Mesenchymal stem cell (in vitro differentiated cells and primary cell): ENCODE data around the gene LRRC39.

Source experiments
- DNase-seq: peaks from one replicate; pipeline ENCODE4 v3.0.0-alpha.2; 2013
- H2AFZ ChIP-seq: one replicate; pipeline ENCODE4 v1.6.1; 2013; ENCODE audit warnings: low read depth, mild to moderate bottlenecking, control low read depth, inconsistent platforms, low read length, moderate library complexity
- H2AK5ac ChIP-seq: 2 replicates; pipeline ENCODE4 v1.6.1; 2013; ENCODE audit warnings: low read length, moderate library complexity, mild to moderate bottlenecking, inconsistent platforms; ENCODE audit not compliant: severe bottlenecking
- H2BK120ac ChIP-seq: one replicate; pipeline ENCODE4 v1.6.1; 2013; ENCODE audit warnings: low read depth, mild to moderate bottlenecking, inconsistent platforms, low read length, moderate library complexity
- H2BK12ac ChIP-seq, 2 experiments: one replicate each; pipeline ENCODE4 v1.6.1; 2013; ENCODE audit warnings: inconsistent platforms in 2 of 2, low read length in 2 of 2, mild to moderate bottlenecking in 2 of 2, moderate library complexity in 2 of 2, control low read depth in 1 of 2
- H2BK15ac ChIP-seq: one replicate; pipeline ENCODE4 v1.6.1; 2013; ENCODE audit warnings: mild to moderate bottlenecking, low read depth, inconsistent platforms; ENCODE audit not compliant: poor library complexity, severe bottlenecking
- H2BK5ac ChIP-seq: 2 replicates; pipeline ENCODE4 v1.6.1; 2013; ENCODE audit warnings: low read depth, mild to moderate bottlenecking, low read length, control low read depth, inconsistent platforms; ENCODE audit not compliant: poor library complexity, severe bottlenecking
- H3K14ac ChIP-seq, 2 experiments: one replicate each; pipeline ENCODE4 v1.6.1; 2013; ENCODE audit warnings: inconsistent platforms in 2 of 2, low read length in 2 of 2, control low read depth in 1 of 2, mild to moderate bottlenecking in 1 of 2, moderate library complexity in 1 of 2
- H3K18ac ChIP-seq, 2 experiments: one replicate each; pipeline ENCODE4 v1.6.1; 2013; ENCODE audit warnings: inconsistent platforms in 2 of 2, low read length in 2 of 2, control low read depth in 1 of 2, low read depth in 1 of 2, mild to moderate bottlenecking in 1 of 2
- H3K23ac ChIP-seq, 2 experiments: one replicate each; pipeline ENCODE4 v1.6.1; 2013; ENCODE audit warnings: inconsistent platforms in 2 of 2, low read length in 2 of 2, mild to moderate bottlenecking in 2 of 2, moderate library complexity in 2 of 2, control low read depth in 1 of 2
- H3K27ac ChIP-seq: 2 replicates; pipeline ENCODE4 v1.5.1; 2013; ENCODE audit warnings: mild to moderate bottlenecking, moderate library complexity, low read length, control low read depth, inconsistent platforms; ENCODE audit not compliant: poor library complexity, severe bottlenecking
- H3K27me3 ChIP-seq, 2 experiments: 2 replicates each; pipeline versions ENCODE4 v1.6.1 to v1.7.0; 2013; ENCODE audit warnings: low read length in 2 of 2, mild to moderate bottlenecking in 2 of 2, moderate library complexity in 2 of 2, control low read depth in 1 of 2, inconsistent platforms in 1 of 2; ENCODE audit not compliant: control insufficient read depth in 1 of 2, insufficient read depth in 1 of 2
- H3K36me3 ChIP-seq, 2 experiments: 2 replicates each; pipeline versions ENCODE4 v1.6.1 to v1.7.0; 2013; ENCODE audit warnings: low read length in 2 of 2, control low read depth in 1 of 2, inconsistent platforms in 1 of 2, low read depth in 1 of 2, mild to moderate bottlenecking in 1 of 2; ENCODE audit not compliant: insufficient read depth in 2 of 2, control insufficient read depth in 1 of 2
- H3K4ac ChIP-seq, 2 experiments: one replicate each; pipeline ENCODE4 v1.6.1; 2013; ENCODE audit warnings: inconsistent platforms in 2 of 2, low read length in 2 of 2, mild to moderate bottlenecking in 2 of 2, moderate library complexity in 2 of 2, control low read depth in 1 of 2, low read depth in 1 of 2
- H3K4me1 ChIP-seq: 2 replicates; pipeline ENCODE4 v1.6.1; 2013; ENCODE audit warnings: low read depth, low read length, control low read depth; ENCODE audit not compliant: control insufficient read depth, insufficient read depth
- H3K4me2 ChIP-seq: 2 replicates; pipeline ENCODE4 v1.6.1; 2013; ENCODE audit warnings: low read length, mild to moderate bottlenecking, inconsistent platforms; ENCODE audit not compliant: poor library complexity, severe bottlenecking
- H3K4me3 ChIP-seq, 2 experiments: 2 replicates each; pipeline versions ENCODE4 v1.5.1 to v1.7.0; 2013; ENCODE audit warnings: low read length in 2 of 2, mild to moderate bottlenecking in 2 of 2, control low read depth in 1 of 2, low read depth in 1 of 2; ENCODE audit not compliant: insufficient read depth in 1 of 2
- H3K79me1 ChIP-seq: replicated peaks from 2 replicates; pipeline ENCODE4 v1.6.1; 2013; ENCODE audit warnings: mild to moderate bottlenecking, control low read depth, low read length, inconsistent platforms; ENCODE audit not compliant: poor library complexity, severe bottlenecking
- H3K9ac ChIP-seq: 2 replicates; pipeline ENCODE4 v1.7.0; 2013; ENCODE audit warnings: mild to moderate bottlenecking, low read length, moderate library complexity
- H3K9me3 ChIP-seq: 2 replicates; pipeline ENCODE4 v1.7.0; 2013; ENCODE audit warnings: mild to moderate bottlenecking, low read length; ENCODE audit not compliant: control insufficient read depth
- H4K8ac ChIP-seq: one replicate; pipeline ENCODE4 v1.6.1; 2013; ENCODE audit warnings: inconsistent platforms, mild to moderate bottlenecking, low read length, moderate library complexity
- H4K91ac ChIP-seq: one replicate; pipeline ENCODE4 v1.6.1; 2013; ENCODE audit warnings: mild to moderate bottlenecking, low read length, inconsistent platforms
- WGBS: methylation state at CpG from one replicate; pipeline ENCODE4 v1.1.7; 2013; ENCODE audit warnings: mixed read lengths; 5-methylcytosine and 5-hydroxymethylcytosine counted together

LRRC39 gene

GRCh38 chr1:100147875-100148274, 30.2 kb downstream of the LRRC39 start:
- Histone ChIP-seq H3K4me2 (no peak overlapping the region), H3K4me1 (no peaks in the 10 kb centered on the region), H2BK12ac (no peak overlapping the region), H3K4me3 (no peak overlapping the region), H3K9me3 (no peaks in the 10 kb centered on the region), H4K8ac (no peak overlapping the region), H3K14ac (no peak overlapping the region), H3K27me3 (no peaks in the 10 kb centered on the region), H2BK15ac (no peak overlapping the region), H4K91ac (no peak overlapping the region), H3K27ac (no peak overlapping the region), H2BK120ac (no peak overlapping the region), H3K36me3 (peaks cover 7 to 76% of the 10 kb centered on the region in 2 experiments), H2AFZ (no peak overlapping the region), H2BK5ac (no peak overlapping the region), H2AK5ac (no peak overlapping the region), H3K79me1 (no peaks in the 10 kb centered on the region), H3K23ac (no peak overlapping the region), H3K4ac (no peak overlapping the region), H3K9ac (no peak overlapping the region), H3K18ac (no peak overlapping the region)
- 96% methylated on average over 4 of the region's 4 CpGs for WGBS
- no peak for DNase-seq

- WGBS = no CpG with 5 or more reads among the region's 1 CpG
- Histone ChIP-seq H2BK120ac (no peak overlapping the region), H3K9me3 (no peaks in the 10 kb centered on the region), H3K18ac (no peak overlapping the region), H2AK5ac (no peak overlapping the region), H3K4me2 (no peak overlapping the region), H2BK12ac (no peak overlapping the region), H3K27ac (no peak overlapping the region), H3K4me3 (no peak overlapping the region), H3K27me3 (no peaks in the 10 kb centered on the region), H2BK5ac (no peak overlapping the region), H3K9ac (no peak overlapping the region), H3K14ac (no peak overlapping the region), H3K36me3 (peaks cover 7 to 85% of the 10 kb centered on the region in 2 experiments), H2BK15ac (no peak overlapping the region), H4K91ac (no peak overlapping the region), H2AFZ (no peak overlapping the region), H4K8ac (no peak overlapping the region), H3K4ac (no peak overlapping the region), H3K79me1 (peaks cover 3% of the 10 kb centered on the region), H3K23ac (no peak overlapping the region), H3K4me1 (no peaks in the 10 kb centered on the region)
- DNase-seq = no peak
Observed at GRCh38 chr1:100146958-100147357, 31.1 kb downstream of the LRRC39 start.

DNA sequence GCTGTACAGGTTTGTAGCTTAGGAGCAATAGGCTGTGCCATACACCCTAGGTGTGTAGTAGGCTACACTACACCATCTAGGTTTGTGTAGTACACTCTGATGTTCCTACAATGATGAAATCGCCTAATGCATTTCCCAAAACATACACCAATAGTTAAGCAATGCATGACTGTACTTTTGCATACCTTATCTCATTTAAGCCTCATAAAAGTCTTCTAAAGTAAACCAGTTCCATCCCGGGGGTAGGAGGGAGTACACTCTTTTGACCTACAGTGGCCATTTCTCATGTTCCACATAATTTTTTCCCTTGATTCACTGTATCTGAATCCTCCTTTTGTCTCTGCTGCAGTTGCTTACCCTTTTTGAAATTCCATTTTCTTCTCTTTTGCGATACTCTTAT, 32.9 kb downstream of the LRRC39 start:
- H3K27ac ChIP-seq = no peak overlapping the region
- DNase-seq = no peak
- no peak overlapping the region for H3K9ac ChIP-seq
- H3K4me1 ChIP-seq = no peaks in the 10 kb centered on the region
- H3K4me3 ChIP-seq = no peak overlapping the region
- no peak overlapping the region for H2BK120ac ChIP-seq
- no peak overlapping the region for H4K8ac ChIP-seq
- no peak overlapping the region for H3K14ac ChIP-seq
- no peak overlapping the region for H3K18ac ChIP-seq
- WGBS = 95% methylated on average over 3 of the region's 3 CpGs
- H3K36me3 ChIP-seq = peaks cover 12 to 92% of the 10 kb centered on the region in 2 experiments
- no peak overlapping the region for H2BK5ac ChIP-seq
- peaks cover 3% of the 10 kb centered on the region for H3K79me1 ChIP-seq
- no peak overlapping the region for H2AFZ ChIP-seq
- H4K91ac ChIP-seq = no peak overlapping the region
- H3K4ac ChIP-seq = no peak overlapping the region
- no peak overlapping the region for H3K23ac ChIP-seq
- H2AK5ac ChIP-seq = no peak overlapping the region
- no peak overlapping the region for H3K4me2 ChIP-seq
- H3K27me3 ChIP-seq = no peaks in the 10 kb centered on the region
- H2BK15ac ChIP-seq = no peak overlapping the region
- H2BK12ac ChIP-seq = no peak overlapping the region
- H3K9me3 ChIP-seq = no peaks in the 10 kb centered on the region

GRCh38 chr1:100142343-100142742, 35.7 kb downstream of the LRRC39 start:
- no peak overlapping the region for H2BK15ac ChIP-seq
- WGBS = 94% methylated on average over 3 of the region's 3 CpGs
- no peak overlapping the region for H3K27ac ChIP-seq

More at GRCh38 chr1:100142343-100142742, 35.7 kb downstream of the LRRC39 start:
- no peak overlapping the region for H3K18ac ChIP-seq
- no peak overlapping the region for H3K4me2 ChIP-seq
- H2BK120ac ChIP-seq = no peak overlapping the region
- H3K4me1 ChIP-seq = no peaks in the 10 kb centered on the region
- no peaks in the 10 kb centered on the region for H3K9me3 ChIP-seq
- H2AFZ ChIP-seq = no peak overlapping the region
- H3K79me1 ChIP-seq = peaks cover 3% of the 10 kb centered on the region
- no peak overlapping the region for H4K8ac ChIP-seq
- H3K27me3 ChIP-seq = no peaks in the 10 kb centered on the region
- H4K91ac ChIP-seq = no peak overlapping the region
- H3K9ac ChIP-seq = no peak overlapping the region
- H3K4me3 ChIP-seq = no peak overlapping the region
- no peak overlapping the region for H3K4ac ChIP-seq
- H2BK12ac ChIP-seq = no peak overlapping the region
- H3K14ac ChIP-seq = no peak overlapping the region
- no peak overlapping the region for H2AK5ac ChIP-seq
- no peak for DNase-seq
- no peak overlapping the region for H3K23ac ChIP-seq
- H3K36me3 ChIP-seq = peaks cover 12 to 98% of the 10 kb centered on the region in 2 experiments
- H2BK5ac ChIP-seq = no peak overlapping the region
